Gastroesophageal sphincter (tissue), 3 donors: ENCODE data around the gene FGF4.

Experiments
- EP300 ChIP-seq: sonication (generic); formaldehyde crosslinking; IDR thresholded peaks from one replicate; pipeline ENCODE4 v1.6.1; 2017; ENCODE audit warnings: antibody characterized with exemption, mild to moderate bottlenecking
- POLR2A ChIP-seq, 2 donors: fragments of 450-650 bp; IDR thresholded peaks; one replicate each; pipeline ENCODE4 v1.6.1; 2017; ENCODE audit warnings: antibody characterized with exemption in 2 of 2, mild to moderate bottlenecking in 2 of 2, moderate library complexity in 1 of 2
- POLR2AphosphoS5 ChIP-seq: sonication (generic); formaldehyde crosslinking; IDR thresholded peaks from one replicate; pipeline ENCODE4 v1.6.1; 2017; ENCODE audit warnings: antibody characterized with exemption
- TF ChIP-seq, protein P1 (sequence below), 4 experiments: fragments of 200-600 bp in 2 of 4; fragments of 450-650 bp in 2 of 4; sonication (generic) in 1 of 4; IDR thresholded peaks; one replicate each; pipeline ENCODE4 v1.5.1; 2017 to 2019; ENCODE audit warnings: antibody characterized with exemption in 4 of 4, mild to moderate bottlenecking in 2 of 4, moderate library complexity in 2 of 4

DNA sequence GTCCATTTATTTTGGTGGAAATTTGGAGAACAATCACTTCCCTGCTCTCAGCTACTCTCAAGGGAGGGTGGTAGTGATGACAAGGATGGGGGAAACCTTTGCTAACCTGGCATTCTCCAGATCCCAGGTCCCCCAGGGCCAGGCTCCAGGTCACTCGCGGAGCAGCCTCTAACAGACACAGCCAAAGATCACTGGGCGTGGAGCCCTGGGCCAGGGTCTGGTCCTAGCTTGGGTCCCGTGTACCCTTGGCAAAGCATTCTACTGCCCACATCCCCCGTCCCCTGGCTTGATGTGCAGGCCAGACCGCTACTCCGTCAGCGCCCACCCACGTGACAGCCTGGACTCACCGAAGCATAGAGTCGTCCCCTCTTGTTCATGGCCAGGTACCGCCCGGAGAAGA is 40.8 kb upstream of the FGF4 start:
- TF ChIP-seq POLR2AphosphoS5 (no peak), POLR2A (IDR thresholded peaks at IDR 0.05) (no peak), EP300 (no peak)
- TF ChIP-seq, protein P1, sequence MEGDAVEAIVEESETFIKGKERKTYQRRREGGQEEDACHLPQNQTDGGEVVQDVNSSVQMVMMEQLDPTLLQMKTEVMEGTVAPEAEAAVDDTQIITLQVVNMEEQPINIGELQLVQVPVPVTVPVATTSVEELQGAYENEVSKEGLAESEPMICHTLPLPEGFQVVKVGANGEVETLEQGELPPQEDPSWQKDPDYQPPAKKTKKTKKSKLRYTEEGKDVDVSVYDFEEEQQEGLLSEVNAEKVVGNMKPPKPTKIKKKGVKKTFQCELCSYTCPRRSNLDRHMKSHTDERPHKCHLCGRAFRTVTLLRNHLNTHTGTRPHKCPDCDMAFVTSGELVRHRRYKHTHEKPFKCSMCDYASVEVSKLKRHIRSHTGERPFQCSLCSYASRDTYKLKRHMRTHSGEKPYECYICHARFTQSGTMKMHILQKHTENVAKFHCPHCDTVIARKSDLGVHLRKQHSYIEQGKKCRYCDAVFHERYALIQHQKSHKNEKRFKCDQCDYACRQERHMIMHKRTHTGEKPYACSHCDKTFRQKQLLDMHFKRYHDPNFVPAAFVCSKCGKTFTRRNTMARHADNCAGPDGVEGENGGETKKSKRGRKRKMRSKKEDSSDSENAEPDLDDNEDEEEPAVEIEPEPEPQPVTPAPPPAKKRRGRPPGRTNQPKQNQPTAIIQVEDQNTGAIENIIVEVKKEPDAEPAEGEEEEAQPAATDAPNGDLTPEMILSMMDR (IDR thresholded peaks at IDR 0.05) = no peak
